Esophagus squamous epithelium (tissue), 4 donors: ENCODE results near the gene LMOD1.

ENCODE experiments used
- POLR2A ChIP-seq, 4 donors: fragments of 450-650 bp; IDR thresholded peaks; one replicate each; pipeline ENCODE4 v1.6.1; 2017; ENCODE audit warnings: antibody characterized with exemption in 4 of 4, mild to moderate bottlenecking in 4 of 4, moderate library complexity in 3 of 4
- TF ChIP-seq, protein P1 (sequence below), 6 experiments: fragments of 450-650 bp in 4 of 6; fragments of 200-600 bp in 2 of 6; sonication (generic) in 2 of 6; IDR thresholded peaks; one replicate each; pipeline ENCODE4 v1.5.1; 2016 to 2019; ENCODE audit warnings: antibody characterized with exemption in 6 of 6, mild to moderate bottlenecking in 4 of 6, moderate library complexity in 4 of 6

GRCh38 chr1:201982082-201982622, 35.8 kb upstream of the LMOD1 start:
- TF ChIP-seq, protein P1, sequence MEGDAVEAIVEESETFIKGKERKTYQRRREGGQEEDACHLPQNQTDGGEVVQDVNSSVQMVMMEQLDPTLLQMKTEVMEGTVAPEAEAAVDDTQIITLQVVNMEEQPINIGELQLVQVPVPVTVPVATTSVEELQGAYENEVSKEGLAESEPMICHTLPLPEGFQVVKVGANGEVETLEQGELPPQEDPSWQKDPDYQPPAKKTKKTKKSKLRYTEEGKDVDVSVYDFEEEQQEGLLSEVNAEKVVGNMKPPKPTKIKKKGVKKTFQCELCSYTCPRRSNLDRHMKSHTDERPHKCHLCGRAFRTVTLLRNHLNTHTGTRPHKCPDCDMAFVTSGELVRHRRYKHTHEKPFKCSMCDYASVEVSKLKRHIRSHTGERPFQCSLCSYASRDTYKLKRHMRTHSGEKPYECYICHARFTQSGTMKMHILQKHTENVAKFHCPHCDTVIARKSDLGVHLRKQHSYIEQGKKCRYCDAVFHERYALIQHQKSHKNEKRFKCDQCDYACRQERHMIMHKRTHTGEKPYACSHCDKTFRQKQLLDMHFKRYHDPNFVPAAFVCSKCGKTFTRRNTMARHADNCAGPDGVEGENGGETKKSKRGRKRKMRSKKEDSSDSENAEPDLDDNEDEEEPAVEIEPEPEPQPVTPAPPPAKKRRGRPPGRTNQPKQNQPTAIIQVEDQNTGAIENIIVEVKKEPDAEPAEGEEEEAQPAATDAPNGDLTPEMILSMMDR (IDR thresholded peaks at IDR 0.05): no peak
- no peak for TF ChIP-seq POLR2A (IDR thresholded peaks at IDR 0.05)
